ENCODE measurements around the gene MRI1.

DNA sequence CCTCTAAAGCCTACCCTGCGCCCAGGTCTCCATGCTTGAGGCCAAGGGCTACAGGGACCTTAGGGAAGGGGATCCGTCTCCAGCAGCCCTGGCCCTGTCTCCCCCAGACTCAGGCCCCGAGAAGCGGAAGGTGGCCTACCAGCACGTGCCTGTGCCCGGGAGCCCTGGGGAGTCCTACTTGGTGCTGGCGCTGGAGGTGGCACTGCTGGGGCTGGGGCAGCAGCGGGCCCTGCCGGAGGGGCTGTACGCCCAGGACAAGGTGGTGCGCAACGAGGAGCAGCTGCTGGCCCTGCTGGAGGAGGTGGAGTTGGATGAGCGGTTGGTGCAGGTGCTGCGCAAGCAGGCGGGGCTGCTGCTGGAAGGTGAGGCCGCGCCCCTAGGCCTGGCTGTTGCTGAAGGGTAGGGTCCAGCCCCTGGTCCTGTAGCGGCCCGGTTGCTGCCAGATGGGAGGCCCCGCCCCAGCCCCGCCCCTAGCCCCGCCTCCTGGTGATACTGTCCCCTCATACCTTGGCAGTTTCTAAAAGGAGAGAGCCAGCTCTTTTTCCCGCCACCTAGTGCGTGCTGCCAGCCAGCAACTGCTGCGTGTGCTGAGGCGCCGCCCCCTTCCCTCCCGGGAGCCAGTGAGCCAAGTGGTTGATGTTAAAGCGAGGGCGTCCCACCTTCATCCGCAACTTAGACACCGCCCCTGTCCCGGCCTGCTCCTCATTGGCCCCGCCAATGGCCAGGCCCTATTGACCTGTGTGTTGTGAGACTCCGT is 53.5 kb downstream of the MRI1 start:
- TF ChIP-seq POLR2A (IDR thresholded peaks at IDR 0.05; ENCODE audit: low read depth, low read length), result no peak
- TF ChIP-seq, protein P1, sequence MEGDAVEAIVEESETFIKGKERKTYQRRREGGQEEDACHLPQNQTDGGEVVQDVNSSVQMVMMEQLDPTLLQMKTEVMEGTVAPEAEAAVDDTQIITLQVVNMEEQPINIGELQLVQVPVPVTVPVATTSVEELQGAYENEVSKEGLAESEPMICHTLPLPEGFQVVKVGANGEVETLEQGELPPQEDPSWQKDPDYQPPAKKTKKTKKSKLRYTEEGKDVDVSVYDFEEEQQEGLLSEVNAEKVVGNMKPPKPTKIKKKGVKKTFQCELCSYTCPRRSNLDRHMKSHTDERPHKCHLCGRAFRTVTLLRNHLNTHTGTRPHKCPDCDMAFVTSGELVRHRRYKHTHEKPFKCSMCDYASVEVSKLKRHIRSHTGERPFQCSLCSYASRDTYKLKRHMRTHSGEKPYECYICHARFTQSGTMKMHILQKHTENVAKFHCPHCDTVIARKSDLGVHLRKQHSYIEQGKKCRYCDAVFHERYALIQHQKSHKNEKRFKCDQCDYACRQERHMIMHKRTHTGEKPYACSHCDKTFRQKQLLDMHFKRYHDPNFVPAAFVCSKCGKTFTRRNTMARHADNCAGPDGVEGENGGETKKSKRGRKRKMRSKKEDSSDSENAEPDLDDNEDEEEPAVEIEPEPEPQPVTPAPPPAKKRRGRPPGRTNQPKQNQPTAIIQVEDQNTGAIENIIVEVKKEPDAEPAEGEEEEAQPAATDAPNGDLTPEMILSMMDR (conservative IDR thresholded peaks at IDR 0.05; ENCODE audit: low read depth, low read length), result no peak
- TF ChIP-seq MAZ (IDR thresholded peaks at IDR 0.05; ENCODE audit: borderline replicate concordance, low read depth, low read length), result no peak
- TF ChIP-seq MXI1 (IDR thresholded peaks at IDR 0.05; ENCODE audit: borderline replicate concordance, low read depth, low read length), result no peak
- TF ChIP-seq RFX5 (IDR thresholded peaks at IDR 0.05; ENCODE audit: low read depth, low read length), result no peak
- TF ChIP-seq RAD21 (IDR thresholded peaks at IDR 0.05; ENCODE audit: low read length), result no peak
- TF ChIP-seq, protein P2, sequence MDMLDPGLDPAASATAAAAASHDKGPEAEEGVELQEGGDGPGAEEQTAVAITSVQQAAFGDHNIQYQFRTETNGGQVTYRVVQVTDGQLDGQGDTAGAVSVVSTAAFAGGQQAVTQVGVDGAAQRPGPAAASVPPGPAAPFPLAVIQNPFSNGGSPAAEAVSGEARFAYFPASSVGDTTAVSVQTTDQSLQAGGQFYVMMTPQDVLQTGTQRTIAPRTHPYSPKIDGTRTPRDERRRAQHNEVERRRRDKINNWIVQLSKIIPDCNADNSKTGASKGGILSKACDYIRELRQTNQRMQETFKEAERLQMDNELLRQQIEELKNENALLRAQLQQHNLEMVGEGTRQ (IDR thresholded peaks at IDR 0.05; ENCODE audit: low read depth, low read length), result no peak
- TF ChIP-seq MAFK (IDR thresholded peaks at IDR 0.05; ENCODE audit: low read depth, low read length), result no peak
- TF ChIP-seq SMC3 (IDR thresholded peaks at IDR 0.05; ENCODE audit: low read depth, low read length), result no peak
- TF ChIP-seq, protein P3, sequence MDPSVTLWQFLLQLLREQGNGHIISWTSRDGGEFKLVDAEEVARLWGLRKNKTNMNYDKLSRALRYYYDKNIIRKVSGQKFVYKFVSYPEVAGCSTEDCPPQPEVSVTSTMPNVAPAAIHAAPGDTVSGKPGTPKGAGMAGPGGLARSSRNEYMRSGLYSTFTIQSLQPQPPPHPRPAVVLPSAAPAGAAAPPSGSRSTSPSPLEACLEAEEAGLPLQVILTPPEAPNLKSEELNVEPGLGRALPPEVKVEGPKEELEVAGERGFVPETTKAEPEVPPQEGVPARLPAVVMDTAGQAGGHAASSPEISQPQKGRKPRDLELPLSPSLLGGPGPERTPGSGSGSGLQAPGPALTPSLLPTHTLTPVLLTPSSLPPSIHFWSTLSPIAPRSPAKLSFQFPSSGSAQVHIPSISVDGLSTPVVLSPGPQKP (IDR thresholded peaks at IDR 0.05; ENCODE audit: borderline replicate concordance, low read depth, low read length), result no peak
- TF ChIP-seq BHLHE40 (IDR thresholded peaks at IDR 0.05; ENCODE audit: low read depth, low read length), result no peak
- no peak for TF ChIP-seq CEBPB (IDR thresholded peaks at IDR 0.05; ENCODE audit: low read depth, low read length)
- TF ChIP-seq CHD1 (IDR thresholded peaks at IDR 0.05; ENCODE audit: low read depth, low read length), result no peak

Measured in IMR-90 (cell line).